GM12865 (cell line): ENCODE data around the gene DDX17.

Source experiments
- DNase-seq: peaks from one replicate; pipeline ENCODE4 v3.0.0; 2010; ENCODE audit warnings: low read depth
- H3K4me3 ChIP-seq: 2 replicates; pipeline ENCODE4 v1.5.1; 2011; ENCODE audit warnings: mild to moderate bottlenecking, low read depth, low read length, control low read depth
- TF ChIP-seq, protein P1 (sequence below): IDR thresholded peaks from 2 replicates; pipeline ENCODE4 v1.5.1; 2011; ENCODE audit warnings: low read length, control low read depth, low read depth, inconsistent platforms; ENCODE audit not compliant: insufficient read depth; ENCODE audit errors: missing control alignments

The DDX17 gene

DNA sequence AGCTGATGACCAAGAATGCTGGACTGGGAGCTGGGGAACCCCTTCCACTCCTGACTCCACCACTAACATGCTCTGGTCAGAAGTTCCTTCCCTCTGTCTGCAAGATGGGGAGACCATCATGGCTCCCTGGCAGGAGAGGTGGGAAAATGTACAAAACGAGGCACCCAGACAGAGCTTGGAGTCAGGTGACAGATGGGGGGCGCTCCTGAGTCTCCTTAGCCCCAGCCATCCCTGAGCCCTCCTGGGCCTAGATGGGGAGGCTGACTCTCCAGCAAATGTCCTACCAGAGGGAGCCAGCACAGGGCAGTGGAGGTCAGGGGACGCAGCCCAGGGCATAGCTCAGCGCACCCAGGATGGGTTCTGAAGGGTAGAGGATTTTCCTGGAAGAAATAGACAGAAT lies 71.1 kb downstream of the DDX17 start:
- H3K4me3 ChIP-seq: no peak overlapping the region
- TF ChIP-seq, protein P1, sequence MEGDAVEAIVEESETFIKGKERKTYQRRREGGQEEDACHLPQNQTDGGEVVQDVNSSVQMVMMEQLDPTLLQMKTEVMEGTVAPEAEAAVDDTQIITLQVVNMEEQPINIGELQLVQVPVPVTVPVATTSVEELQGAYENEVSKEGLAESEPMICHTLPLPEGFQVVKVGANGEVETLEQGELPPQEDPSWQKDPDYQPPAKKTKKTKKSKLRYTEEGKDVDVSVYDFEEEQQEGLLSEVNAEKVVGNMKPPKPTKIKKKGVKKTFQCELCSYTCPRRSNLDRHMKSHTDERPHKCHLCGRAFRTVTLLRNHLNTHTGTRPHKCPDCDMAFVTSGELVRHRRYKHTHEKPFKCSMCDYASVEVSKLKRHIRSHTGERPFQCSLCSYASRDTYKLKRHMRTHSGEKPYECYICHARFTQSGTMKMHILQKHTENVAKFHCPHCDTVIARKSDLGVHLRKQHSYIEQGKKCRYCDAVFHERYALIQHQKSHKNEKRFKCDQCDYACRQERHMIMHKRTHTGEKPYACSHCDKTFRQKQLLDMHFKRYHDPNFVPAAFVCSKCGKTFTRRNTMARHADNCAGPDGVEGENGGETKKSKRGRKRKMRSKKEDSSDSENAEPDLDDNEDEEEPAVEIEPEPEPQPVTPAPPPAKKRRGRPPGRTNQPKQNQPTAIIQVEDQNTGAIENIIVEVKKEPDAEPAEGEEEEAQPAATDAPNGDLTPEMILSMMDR: peak; percentile 1
- no peak for DNase-seq

DNA sequence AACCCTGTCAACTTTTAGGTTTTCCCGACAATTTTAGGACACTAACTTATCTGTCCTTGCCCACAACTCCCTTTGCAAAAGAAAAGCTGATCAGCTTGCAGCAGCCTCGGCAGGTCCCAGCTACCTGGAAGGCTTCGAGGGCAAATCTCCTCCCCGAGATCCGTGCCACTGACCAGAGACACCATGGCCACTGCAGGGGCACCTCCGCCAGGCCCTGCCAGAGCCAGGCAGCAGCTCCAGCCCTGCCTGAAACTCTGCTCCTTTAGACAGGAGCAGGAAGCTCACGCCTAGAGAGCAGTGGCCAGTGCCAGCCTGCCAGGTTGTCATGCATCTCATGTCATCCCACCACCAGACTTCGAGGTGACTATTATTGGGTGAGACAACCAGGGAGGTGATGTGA lies 72.2 kb downstream of the DDX17 start:
- H3K4me3 ChIP-seq: no peak overlapping the region
- DNase-seq: no peak
- TF ChIP-seq, protein P1: no peak
